Stomach (tissue), 4 donors: ENCODE measurements around the gene DUSP16.

Source experiments
- CTCF ChIP-seq, 7 experiments: fragments of 450-650 bp in 4 of 7; fragments of 200-600 bp in 3 of 7; sonication (generic) in 3 of 7; IDR thresholded peaks; one replicate each; pipeline ENCODE4 v1.5.1; 2016 to 2019; ENCODE audit warnings: antibody characterized with exemption in 7 of 7, control low read depth in 2 of 7, mild to moderate bottlenecking in 1 of 7
- POLR2A ChIP-seq, 4 donors: fragments of 450-650 bp; IDR thresholded peaks; one replicate each; pipeline ENCODE4 v1.6.1; 2016; ENCODE audit warnings: antibody characterized with exemption in 4 of 4, control low read depth in 2 of 4, mild to moderate bottlenecking in 1 of 4, moderate library complexity in 1 of 4
- POLR2AphosphoS5 ChIP-seq, 3 donors: sonication (generic); formaldehyde crosslinking; IDR thresholded peaks; one replicate each; pipeline ENCODE4 v1.6.1; 2016; ENCODE audit warnings: antibody characterized with exemption in 3 of 3

DNA sequence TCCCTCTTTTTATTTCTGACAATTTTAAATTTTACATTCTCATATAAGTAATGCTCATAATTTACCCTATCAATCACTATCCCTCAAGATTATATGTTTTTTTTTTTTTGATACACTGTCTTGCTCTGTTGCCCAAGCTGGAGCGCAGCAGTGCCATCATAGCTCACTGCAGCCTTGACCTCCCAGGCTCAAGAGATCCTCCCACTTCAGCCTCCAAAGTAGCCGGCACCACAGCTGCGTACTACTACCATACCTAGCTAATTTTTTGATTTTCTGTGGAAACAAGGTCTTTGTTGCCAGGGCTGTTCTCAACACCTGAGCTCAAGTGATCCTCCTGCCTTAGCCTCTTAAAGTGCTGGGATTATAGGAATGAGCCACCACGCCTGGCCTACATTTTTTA is 4.4 kb downstream of the DUSP16 start:
- TF ChIP-seq POLR2A (IDR thresholded peaks at IDR 0.05) (no peak), POLR2AphosphoS5 (IDR thresholded peaks at IDR 0.05) (no peak), CTCF (IDR thresholded peaks at IDR 0.05) (no peak)
